GM12878 (cell line): ENCODE results near the gene SSBP3. TPM values are rescaled to one million over a fixed set of nuclear protein-coding genes. Genes with fewer than 3 reads are reported as not detected.

ENCODE experiments used
- CEBPB ChIP-seq, 2 experiments: fragments of 150-350 bp in 1 of 2; IDR thresholded peaks; 2 replicates each; pipeline ENCODE4 v1.6.1; 2012 to 2014; ENCODE audit warnings: low read depth in 2 of 2, low read length in 2 of 2, borderline replicate concordance in 1 of 2, inconsistent platforms in 1 of 2
- CHD4 ChIP-seq: fragments of 200-600 bp; sonication (generic); IDR thresholded peaks from 2 replicates; pipeline ENCODE4 v1.6.1; 2016; ENCODE audit warnings: mild to moderate bottlenecking
- FOXM1 ChIP-seq: IDR thresholded peaks from 2 replicates; pipeline ENCODE4 v1.6.1; 2012; ENCODE audit warnings: low read depth, mild to moderate bottlenecking, inconsistent platforms, low read length, moderate library complexity
- HDAC2 ChIP-seq: fragments of 200-600 bp; sonication (generic); IDR thresholded peaks from 2 replicates; pipeline ENCODE4 v1.6.1; 2017
- IKZF1 ChIP-seq: fragments of 450-650 bp; conservative IDR thresholded peaks from 2 replicates; pipeline ENCODE4 v1.6.1; 2017; ENCODE audit warnings: antibody characterized with exemption, mild to moderate bottlenecking
- JUNB ChIP-seq: IDR thresholded peaks from 2 replicates; pipeline ENCODE4 v1.6.1; 2016; ENCODE audit warnings: antibody characterized with exemption, mild to moderate bottlenecking
- JUND ChIP-seq: IDR thresholded peaks from 2 replicates; pipeline ENCODE4 v1.6.1; 2012; ENCODE audit warnings: low read depth, mild to moderate bottlenecking, low read length, improper control_type of control experiment, moderate library complexity
- NR2C2 ChIP-seq: IDR thresholded peaks from 2 replicates; pipeline ENCODE4 v1.6.1; 2011; ENCODE audit warnings: borderline replicate concordance, low read depth; ENCODE audit not compliant: control insufficient read depth, insufficient read length
- NR2F1 ChIP-seq: fragments of 450-650 bp; conservative IDR thresholded peaks from 2 replicates; pipeline ENCODE4 v1.6.1; 2017; ENCODE audit warnings: mild to moderate bottlenecking
- PML ChIP-seq: IDR thresholded peaks from 2 replicates; pipeline ENCODE4 v1.6.1; 2012; ENCODE audit warnings: low read length, inconsistent platforms
- SMARCA5 ChIP-seq: fragments of 450-650 bp; IDR thresholded peaks from 2 replicates; pipeline ENCODE4 v1.6.1; 2017; ENCODE audit warnings: mild to moderate bottlenecking
- polyA plus RNA-seq, 11 experiments: library from polyadenylated mRNA; depleted of rRNA in 4 of 11; unstranded in 6 of 11; stranded (reverse) in 5 of 11; fragments of >200 nt; fragmentation: Nextera tagmentation in 4 of 11; fragmentation: Illumina TruSeq in 1 of 11; extraction: Ambion mirVana in 4 of 11; extraction: Trizol in 1 of 11; gene quantifications; 1 replicate in 1 of 11; 2 replicates in 10 of 11; pipeline versions ENCODE4 v1.2.1 to v1.2.3, GENCODE V29; 2011 to 2016; ENCODE audit warnings: inconsistent platforms in 2 of 11, missing spikeins in 2 of 11, low read depth in 1 of 11
- total RNA-seq, 4 experiments: library from RNA; depleted of rRNA in 3 of 4; stranded (reverse); fragments of >200 nt in 3 of 4; fragmentation: Illumina TruSeq in 1 of 4; extraction: Trizol in 1 of 4; gene quantifications; 2 replicates each; pipeline versions ENCODE4 v1.2.1 to v1.2.3, GENCODE V29; 2013 to 2021
- TF ChIP-seq, protein P1 (sequence below), 3 experiments: IDR thresholded peaks in 2 of 3; conservative IDR thresholded peaks in 1 of 3; 2 replicates each; pipeline ENCODE4 v1.5.1; 2011; ENCODE audit warnings: low read depth in 3 of 3, low read length in 3 of 3, mild to moderate bottlenecking in 3 of 3, control low read depth in 2 of 3, moderate library complexity in 2 of 3, inconsistent platforms in 1 of 3, mixed read lengths in 1 of 3; ENCODE audit not compliant: control insufficient read depth in 2 of 3, insufficient read depth in 1 of 3; ENCODE audit errors: extremely low read depth in 1 of 3

SSBP3 gene
- total and polyA plus RNA-seq, 10 of the 15 experiments (the other 5 are each of a cell fraction or from before 2014, with no cell fraction given) = 4.1 to 51.7 (median 17.1) TPM

DNA sequence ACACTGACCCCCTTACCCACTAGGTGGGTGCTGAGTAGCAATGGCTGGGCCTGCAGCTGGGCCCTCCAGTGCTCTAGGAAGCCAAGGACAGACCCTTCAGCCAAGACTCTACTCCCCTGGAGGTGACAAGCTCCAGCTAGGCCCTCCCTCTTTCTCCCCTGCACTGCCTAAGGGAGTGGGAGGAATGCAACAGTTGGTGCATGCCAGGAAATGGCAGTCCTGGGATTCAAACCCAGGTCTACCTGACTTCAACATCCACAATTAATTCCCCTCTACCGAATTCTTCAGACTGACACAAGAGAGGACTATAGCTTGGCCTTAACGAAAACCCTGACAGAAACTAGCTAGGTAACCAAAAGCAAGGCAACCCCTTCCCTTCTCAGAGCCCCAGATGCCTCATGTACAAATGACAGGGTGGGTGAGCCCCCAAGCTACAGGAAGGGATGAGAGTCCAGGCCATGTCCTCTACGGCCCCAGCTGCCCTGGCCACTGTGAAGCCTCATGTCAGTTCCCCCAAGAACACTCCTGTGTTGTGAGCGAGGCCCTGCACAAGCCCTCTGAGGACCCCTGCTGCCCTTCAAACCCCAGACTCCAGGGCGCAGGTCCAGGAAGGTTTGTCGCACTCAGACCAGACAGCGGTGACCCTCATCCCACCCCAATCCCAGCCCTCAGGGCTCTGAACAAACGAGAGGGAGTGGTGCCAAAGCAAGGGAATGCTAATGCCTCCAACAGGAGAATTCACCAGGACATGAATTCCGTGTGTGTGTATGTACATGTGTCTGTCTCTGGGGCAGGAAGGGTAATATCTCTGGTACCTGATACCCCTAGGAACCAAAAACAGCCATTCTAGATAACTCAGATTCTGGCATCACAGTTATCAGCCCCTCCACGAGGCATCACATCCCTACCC lies 113.9 kb downstream of the SSBP3 start (continued):
- no peak for TF ChIP-seq JUNB
- TF ChIP-seq NR2C2 = no peak
- TF ChIP-seq, protein P1, sequence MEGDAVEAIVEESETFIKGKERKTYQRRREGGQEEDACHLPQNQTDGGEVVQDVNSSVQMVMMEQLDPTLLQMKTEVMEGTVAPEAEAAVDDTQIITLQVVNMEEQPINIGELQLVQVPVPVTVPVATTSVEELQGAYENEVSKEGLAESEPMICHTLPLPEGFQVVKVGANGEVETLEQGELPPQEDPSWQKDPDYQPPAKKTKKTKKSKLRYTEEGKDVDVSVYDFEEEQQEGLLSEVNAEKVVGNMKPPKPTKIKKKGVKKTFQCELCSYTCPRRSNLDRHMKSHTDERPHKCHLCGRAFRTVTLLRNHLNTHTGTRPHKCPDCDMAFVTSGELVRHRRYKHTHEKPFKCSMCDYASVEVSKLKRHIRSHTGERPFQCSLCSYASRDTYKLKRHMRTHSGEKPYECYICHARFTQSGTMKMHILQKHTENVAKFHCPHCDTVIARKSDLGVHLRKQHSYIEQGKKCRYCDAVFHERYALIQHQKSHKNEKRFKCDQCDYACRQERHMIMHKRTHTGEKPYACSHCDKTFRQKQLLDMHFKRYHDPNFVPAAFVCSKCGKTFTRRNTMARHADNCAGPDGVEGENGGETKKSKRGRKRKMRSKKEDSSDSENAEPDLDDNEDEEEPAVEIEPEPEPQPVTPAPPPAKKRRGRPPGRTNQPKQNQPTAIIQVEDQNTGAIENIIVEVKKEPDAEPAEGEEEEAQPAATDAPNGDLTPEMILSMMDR (IDR thresholded peaks at IDR 0.05 in 2 of 3, conservative IDR thresholded peaks at IDR 0.05 in 1 of 3; ENCODE audit: control insufficient read depth in 2 of 3, extremely low read depth in 1 of 3, insufficient read depth in 1 of 3, low read depth in 3 of 3, low read length in 3 of 3) = no peak
- no peak for TF ChIP-seq JUND
- TF ChIP-seq PML = no peak
- TF ChIP-seq IKZF1 = no peak
- TF ChIP-seq CEBPB (IDR thresholded peaks at IDR 0.05; ENCODE audit: borderline replicate concordance in 1 of 2, low read depth in 2 of 2, low read length in 2 of 2) = no peak
- no peak for TF ChIP-seq FOXM1
- TF ChIP-seq HDAC2 = no peak
- no peak for TF ChIP-seq NR2F1
- TF ChIP-seq CHD4 = no peak
- TF ChIP-seq SMARCA5 = no peak
- TF ChIP-seq, all 136 proteins: peak for 0
